GM18508 (cell line): ENCODE results near the gene IRF2BP2.
"Not testable (repeated sequence)": the region's sequence is repeated elsewhere in the genome, so short reads cannot be mapped to it uniquely, and the experiment has no call there.

ENCODE experiments used
- ATAC-seq: cut with Tn5 transposase; IDR thresholded peaks from one replicate; pipeline ENCODE4 v1.9.1; 2021; ENCODE audit warnings: moderate number of reproducible peaks; ENCODE audit not compliant: insufficient read depth, unreplicated experiment

The IRF2BP2 gene

DNA sequence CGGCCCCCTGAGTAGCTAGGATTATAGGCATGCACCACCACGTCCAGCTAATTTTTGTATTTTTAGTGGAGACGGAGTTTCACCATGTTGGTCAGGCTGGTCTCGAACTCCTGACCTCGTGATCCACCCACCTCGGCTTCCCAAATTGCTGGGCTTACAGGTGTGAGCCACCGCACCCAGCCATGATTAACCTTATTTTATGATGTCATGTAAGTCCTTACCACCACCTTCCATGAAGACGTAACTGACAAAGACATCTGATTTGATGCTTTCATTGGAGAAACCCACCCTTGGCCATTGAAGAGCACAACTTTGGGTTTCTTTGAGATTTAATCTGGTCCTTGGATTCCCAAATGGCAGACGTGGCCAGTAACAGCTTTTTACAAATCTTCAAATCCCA lies 24.9 kb upstream of the IRF2BP2 start:
- not testable (repeated sequence) for ATAC-seq

DNA sequence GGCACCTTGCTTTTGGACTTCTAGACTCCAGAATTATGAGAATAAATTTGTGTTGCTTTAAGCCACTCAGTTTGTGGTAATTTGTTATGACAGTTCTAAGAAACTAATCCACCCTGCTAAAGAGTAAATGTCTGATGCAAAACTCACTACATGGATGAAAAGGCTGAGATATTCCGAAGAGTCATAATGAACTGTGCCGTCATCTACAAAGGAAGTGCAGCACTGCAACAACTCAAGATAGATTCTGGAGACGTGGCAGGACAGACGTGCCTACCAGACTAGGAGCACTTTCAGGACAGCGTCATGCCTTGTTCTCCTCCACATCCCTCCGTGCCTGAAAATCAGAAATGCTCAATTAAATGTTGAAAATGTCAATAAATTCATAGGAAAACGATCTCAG lies 24.4 kb upstream of the IRF2BP2 start:
- ATAC-seq = no peak

DNA sequence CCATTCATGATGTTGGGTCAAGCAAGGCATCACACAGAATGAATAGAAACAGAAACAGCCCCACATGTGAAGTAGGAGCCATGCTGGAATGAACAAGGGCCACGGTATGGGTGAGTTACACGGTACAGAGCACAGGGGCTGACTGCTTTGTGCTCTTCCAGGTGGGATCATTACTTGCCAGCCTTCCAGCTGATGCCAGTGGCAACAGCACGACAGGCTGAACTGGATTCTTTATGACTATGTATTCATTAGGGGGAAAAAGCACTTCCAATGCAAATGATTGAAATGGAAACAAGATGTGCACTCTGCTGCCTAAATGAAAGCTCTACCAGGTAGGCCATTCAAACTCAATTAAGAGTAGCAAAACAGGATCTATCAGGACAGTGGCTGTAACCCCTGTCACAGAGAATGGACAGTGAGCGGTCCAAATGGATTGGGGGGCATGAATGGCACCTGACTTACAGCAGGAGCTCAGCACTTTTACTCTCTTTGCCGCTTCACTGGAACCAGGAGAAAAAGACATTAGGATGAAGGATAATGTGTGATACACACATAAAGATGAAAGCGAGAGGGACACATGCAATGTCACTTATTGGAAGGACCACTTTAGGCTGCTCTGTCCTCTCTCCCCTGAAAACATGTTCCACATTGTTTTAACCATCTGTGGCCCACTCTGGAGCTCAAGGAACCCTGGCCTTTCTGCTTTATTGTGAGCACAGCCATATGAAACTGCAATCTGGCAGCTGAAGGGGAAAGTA lies 23.4 kb upstream of the IRF2BP2 start:
- ATAC-seq = no peak

DNA sequence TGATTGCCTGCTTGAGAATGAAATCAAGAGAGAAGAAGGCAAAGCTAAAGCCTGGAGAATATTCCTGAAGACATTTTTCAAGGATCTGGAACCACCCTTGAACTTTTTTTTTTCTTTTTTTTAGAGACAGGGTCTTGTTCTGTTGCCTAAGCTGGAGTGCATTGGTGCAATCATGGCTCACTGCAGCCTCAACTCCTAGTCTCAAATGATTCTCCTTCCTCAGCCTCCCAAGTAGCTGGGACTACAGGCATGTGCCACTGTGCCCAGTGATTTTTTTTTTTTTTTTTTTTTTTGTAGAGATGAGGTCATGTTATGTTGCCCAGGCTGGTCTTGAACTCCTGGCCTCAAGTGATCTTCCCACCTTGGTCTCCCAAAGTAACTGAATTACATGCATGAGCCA lies 22.2 kb upstream of the IRF2BP2 start:
- no peak for ATAC-seq

DNA sequence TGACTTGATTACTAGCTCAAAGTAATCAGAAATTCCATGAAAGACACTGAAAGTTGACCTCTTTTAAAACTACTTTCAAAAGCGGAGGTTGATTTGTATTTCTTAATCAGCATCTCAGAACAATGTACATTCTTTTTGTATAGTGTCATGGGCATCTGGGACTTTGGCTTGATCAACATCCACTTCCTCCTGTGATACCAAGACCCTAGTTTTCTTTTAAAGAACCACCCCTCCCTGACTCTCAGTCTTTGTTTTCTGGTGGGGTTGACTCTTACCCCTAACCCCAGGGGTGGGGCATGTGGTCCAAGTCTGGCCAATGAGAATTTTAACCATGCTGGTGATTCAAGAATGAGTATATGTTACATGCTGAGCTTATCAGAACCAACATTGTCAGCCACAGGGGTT lies 21.7 kb upstream of the IRF2BP2 start:
- ATAC-seq = no peak

DNA sequence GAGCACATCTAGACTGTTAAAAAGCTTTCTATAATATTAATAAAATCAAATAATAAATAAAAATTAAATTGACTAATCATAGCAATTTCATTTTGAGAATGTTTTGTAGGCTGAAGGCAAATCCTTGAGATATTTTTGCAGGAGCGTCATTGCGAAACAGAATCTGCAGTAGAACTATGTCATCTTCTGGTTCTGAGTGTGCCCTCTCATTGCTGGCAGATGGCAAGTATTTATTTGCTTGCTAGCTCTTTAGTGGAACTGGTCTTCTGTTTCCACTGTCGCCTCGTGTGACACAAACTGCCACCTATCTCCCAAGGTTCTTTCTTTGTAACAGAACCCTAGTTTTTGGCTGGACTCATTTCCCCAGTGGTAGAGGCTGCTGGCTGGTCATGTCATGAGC lies 19.0 kb upstream of the IRF2BP2 start:
- ATAC-seq = no peak

DNA sequence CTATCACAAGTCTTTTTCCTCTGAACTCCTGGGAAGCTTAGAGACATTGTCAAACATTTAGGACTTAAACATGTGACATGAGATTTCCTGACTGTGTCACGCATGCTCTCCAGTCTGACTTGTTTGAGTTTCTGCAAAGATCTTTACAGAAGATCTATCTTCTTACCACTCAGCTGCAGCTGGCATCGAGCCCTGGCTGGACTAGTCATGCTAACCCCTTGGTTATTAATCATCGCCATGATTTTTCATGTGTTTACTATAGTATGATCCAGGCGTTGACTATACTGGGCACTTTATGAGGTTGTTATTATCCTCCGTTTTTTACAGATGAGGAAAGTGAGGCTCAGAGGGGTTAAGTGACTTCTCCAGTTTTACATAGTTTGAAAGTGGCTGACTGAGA lies 18.1 kb upstream of the IRF2BP2 start:
- no peak for ATAC-seq

DNA sequence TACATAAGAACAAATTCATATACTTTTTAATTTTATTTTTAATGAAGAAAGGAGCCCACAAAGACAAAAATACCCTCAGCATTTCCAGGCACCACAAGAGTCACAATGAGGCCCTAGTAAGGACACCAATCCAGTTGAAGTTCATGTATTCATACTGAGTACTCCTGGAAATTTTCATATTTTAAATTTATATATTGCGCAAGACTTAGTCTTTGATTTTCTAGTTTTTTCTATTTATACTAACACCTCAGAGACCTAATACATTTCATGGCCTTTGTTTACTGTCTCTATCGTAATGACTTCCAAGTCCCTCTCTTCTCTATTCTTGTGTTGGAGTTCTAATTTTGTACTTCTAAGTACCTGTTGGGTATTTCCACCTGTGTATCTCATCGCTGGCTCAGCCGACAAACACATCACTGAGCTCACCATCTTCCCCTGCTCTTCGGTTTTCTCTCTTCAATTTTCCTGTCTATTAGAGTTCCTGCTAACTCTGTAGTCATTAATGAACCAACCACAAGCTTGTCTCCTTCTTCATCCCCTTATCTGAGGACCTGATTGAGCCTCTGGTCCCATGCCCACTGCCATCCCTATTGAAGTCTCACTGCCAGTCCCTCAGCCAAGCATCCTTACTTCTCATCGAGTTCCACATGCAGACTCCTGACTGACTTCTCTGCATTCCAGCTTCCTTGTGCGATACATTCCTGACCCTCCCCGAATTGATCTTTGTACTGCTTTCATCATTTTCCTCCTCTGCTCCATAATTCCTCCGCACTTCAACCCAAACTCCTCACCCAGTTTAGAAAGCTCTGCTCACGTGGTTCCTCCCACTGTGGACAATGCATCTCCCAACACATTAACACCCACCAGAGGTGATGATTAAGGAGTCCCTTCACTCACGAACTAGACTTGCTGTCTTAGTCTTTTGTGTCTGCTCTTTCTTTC lies 17.3 kb upstream of the IRF2BP2 start:
- no peak for ATAC-seq

DNA sequence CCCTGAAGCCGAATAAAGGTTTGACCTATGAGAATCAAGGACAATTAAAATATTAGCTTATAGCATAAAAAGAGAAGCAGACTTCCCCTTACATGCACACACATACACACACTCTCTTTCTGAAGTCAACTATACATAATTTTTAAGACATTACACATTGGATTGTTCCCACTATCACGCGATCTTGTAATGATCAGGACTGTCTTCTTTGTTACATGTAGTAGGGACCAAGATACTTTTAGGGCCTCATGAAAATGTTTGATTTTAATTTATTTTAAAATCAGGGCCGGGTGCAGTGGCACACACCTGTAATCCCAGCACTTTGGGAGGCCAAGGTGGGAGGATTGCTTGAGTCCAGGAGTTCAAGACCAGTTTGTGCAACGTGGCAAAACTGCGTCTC lies 16.4 kb upstream of the IRF2BP2 start:
- no peak for ATAC-seq

DNA sequence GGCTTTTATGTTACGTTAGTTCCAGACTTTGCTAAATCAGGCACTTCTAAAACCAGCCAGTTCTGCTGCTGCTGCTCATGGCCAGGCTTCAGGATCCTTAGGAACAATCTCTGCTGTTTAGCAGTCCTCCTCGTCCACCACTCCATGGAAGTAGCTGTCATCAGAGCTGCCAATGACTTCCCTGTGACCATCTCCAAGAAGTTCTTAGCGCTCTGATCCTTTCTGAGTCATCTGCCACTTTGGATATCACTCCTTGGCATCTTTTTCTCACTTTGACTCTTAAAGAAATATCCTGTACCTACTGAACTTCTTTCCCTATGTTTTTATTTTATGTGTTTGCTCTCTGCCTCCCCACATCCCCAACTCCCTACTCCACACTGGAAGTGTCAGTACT lies 14.7 kb upstream of the IRF2BP2 start:
- ATAC-seq = no peak

DNA sequence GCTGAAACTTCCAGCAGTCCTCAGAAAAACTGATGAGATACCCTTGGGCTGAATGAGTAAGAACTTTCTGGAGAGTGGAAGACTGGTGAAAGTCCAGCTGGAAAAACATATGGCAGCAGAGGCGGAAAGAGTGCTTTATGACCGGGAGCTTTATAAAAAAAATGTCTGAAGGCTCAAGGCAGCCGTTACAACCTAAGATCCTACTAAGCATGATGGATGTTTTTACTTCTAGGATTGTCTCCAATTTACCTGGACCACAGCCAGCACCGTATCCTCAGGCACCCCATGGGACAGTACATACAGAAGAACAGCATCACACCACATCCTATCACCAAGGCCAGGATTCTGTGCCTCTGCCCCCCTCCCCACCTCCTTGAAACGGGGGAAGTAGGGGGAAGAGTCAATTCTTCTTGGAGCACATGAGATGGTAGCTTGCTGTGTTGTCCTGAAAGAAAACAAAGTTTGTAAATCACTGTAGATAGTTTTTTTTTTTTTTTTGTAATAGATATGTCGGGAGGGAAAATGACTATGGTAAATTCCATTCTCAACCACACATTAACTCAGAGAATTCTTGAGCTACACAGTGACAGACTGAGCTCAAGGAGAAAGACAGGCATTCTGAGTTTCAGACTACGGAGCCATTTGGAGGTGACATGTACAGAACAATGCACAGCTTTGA lies 11.8 kb upstream of the IRF2BP2 start:
- no peak for ATAC-seq

DNA sequence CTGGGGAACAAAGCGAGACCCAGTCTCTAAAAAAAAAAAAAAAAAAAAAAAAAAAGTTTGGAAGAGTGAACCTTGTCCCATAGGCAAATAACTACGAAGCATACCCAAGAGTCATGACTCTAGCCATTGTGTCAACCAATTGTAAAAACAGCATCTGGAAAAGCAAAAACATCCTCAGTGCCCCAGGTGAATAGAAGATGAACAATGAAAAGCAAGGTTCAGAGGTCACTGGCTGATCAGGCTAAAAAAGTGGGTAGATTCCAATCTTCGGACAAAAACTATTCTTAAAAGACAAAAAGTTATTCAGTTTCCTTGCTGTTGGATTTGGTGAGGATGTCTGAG lies 11.1 kb upstream of the IRF2BP2 start:
- ATAC-seq = no peak

DNA sequence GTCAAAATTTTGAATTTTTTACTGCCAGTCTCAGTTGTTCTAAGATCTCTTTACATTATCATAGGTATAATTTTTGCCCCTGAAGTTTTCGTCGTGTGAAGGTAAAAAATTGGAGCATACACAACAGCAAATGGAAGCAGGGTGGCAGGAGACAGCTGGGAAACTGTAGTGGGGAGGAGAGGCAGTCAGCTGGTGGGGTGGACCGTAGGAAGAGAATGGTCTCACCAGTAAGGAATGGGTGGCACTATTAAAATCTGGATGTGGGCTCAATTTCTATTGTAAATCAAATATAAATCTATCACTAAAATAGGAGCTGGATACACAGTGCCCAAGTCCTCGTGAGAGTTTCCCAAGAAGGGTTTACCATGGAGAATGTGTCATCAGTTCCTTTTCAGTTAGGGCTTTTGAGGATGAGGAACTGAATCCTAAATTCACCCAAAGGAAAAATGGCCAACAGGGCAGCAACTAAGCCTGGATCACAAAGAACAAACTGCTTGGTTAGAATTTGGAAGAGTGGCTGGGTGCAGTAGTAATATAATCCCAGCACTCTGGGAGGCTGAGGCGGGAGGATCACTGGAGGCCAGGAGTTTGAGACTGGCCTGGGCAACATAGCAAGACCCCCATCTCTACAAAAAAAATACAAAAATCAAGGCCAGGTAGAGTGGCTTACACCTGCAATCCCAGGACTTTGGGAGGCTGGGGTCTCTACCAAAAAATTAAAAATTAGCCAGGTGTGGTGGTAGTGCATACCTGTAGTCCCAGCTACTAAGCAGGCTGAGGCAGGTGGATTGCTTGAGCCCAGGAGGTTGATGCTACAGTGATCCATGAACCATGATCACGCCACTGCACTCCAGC lies 10.5 kb upstream of the IRF2BP2 start:
- ATAC-seq = no peak

DNA sequence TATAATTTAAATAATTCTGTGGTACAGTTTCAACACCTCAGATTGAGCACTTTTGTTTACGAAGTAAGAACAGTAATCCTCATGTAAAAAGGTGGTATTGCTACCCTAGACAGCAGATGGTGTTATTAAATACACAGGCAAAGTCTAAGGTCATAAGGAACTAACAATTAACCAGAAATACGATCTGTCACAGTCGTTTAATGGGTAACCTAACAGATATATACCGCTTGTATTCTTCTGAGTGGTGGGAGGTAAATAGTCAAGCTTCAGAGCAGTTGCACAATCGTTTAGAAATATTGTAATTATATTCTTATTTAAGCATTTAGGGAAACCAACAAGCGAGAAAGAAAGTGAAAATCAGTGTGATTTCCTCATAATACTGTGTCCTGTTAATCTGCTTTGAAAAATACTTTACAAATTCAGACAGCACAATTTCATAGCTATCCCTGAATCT lies 9.8 kb upstream of the IRF2BP2 start:
- ATAC-seq = no peak

DNA sequence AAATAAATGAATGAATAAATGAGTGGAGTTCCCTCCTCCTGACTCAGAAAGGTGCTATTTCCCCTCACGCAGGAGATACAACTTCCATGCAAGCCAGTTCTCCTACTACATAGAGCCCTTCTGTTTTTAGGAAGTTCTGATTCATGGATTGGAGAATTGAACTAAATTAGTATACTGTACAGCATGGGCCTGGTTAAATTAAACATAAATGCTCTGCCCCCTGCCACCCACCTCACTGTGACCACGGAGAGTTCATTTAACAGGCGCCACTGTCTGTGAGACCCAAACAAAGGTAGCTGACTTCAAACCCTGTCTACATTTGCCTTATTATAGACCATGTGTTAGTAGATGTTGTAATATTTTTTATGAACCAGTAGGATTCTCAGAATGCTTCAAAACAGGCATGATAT lies 9.1 kb upstream of the IRF2BP2 start:
- no peak for ATAC-seq

DNA sequence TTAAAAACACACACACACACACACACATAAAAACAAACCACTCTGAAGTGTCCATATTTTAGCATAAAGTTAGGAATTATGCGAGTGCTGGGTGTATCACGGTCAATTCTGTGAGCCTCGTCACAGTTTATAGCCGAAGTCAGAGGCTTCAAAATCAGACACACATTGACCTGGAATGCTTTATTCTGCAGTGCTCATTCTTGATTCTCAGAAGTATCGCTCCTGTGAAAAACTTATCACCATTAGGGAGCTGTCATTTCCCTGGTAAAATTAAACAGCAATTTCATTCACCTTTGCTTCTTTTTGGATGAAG lies 8.7 kb upstream of the IRF2BP2 start:
- no peak for ATAC-seq

DNA sequence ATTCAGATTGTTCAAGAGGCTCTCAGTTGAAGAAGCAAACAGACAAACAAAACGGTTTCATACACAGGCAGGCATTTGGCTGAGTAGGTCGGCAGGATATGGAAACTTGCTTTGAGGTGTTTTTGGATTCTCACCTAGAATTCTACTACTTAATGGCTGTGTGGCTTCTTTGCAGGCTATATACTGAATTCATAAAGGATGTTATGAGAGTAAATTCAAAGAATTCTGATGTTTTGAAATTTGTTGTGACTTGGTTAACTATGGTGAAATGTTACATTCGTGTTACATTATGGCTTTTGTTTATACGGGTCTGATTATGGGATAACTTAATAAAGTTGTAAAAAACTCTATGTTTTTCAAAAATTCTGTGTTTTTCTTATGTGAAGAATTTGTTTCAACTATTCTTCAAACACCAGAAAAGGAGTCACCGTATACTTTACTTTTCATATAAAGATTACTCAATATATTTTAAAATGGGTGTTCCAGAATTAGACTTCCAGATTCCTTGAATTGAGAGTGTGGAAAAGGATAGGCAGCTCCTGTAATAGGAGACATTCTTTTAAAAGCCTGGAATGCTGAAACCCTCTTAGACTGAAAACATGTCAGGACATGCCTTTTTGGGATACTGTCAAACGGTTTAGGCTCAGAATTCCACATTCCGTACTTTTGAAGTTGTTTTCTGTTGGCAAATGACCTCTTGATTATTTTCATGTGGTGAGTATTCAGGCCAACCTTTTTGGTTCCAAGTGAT lies 8.2 kb upstream of the IRF2BP2 start:
- no peak for ATAC-seq

DNA sequence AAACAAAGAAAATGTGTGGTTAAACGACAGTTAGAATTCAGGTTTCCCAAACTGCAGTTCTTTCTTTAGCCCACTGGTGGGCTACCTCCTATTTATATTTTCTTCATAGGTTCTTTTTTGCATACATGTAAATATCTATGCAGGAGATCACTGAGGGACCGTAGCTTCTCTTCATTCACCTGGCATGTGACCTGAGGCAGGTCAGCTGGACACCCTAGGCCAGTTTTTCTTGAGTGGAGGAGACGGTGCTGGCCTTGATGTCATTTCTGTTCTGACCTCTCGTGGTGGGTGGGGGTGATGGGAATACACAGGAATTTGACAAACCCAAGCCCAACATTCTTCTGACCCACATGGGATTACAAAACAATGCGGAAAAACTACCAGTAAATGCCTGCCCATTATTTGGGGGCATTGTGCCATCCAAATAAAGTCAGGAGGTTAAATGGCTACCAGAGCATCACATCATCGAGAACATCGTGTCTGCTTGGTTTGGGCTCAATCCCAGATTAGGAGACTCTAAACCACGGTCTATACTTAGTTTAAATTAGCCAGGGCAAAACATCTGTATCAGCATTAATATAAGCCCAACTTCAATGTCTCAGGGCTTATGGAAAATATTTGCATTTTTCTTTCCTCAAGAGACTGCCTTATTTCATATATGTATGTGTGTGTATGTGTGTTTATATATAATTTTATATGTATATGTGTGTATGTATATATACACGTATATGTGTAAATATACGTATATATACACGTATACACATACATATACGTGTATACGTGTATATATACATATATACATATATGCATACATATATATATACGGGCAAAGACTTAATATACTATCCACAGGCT lies 7.4 kb upstream of the IRF2BP2 start:
- no peak for ATAC-seq

DNA sequence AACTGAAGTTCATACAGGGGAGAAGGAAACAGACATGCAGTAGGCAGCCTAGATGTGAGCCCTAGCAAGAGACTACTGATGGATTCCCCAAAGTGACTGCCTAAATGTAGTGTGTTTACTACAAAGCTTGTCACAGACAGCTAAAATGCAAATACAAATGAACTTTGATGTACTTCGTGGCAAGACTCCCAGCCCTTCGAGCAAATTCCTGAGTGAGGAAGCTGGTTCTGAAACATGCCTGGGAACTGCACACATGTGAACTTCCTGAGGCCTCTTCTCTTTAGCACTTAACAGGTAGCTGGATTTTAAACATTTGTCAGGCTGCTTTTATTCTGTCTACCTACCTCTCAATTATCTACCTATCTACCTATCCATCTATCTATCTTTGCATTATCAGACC lies 6.7 kb upstream of the IRF2BP2 start:
- ATAC-seq = no peak
